K562 (cell line): ENCODE results near the gene ZKSCAN3. TPM values are rescaled to one million over a fixed set of nuclear protein-coding genes. Genes with fewer than 3 reads are reported as not detected.
A peak's percentile ranks its signal among the peaks of the same experiment; 100 is the strongest.

Experiments
- ATAC-seq: fragments of 200-7000 bp; cut with Tn5 transposase; 3 replicates; pipeline ENCODE4 v1.9.1; 2020; ENCODE audit warnings: moderate library complexity
- BruUV-seq: library from RNA; stranded (reverse); fragments of 400-500 nt; replicated peaks from 2 replicates; lab custom pipeline; 2021; lab: Mats Ljungman, UMichigan
- CTCF ChIA-PET: fragments of 300-600 bp; formaldehyde crosslinking; extraction: SDS; loops from one replicate; lab custom pipeline; 2021; ENCODE audit warnings: low intra/inter-chr PET ratio; lab: Yijun Ruan, JAX
- POLR2A ChIA-PET: fragments of 300-600, 350-650 bp; sonication (Branson Sonifier 250); formaldehyde crosslinking; extraction: SDS; loops from one replicate; lab custom pipeline; 2021; ENCODE audit warnings: antibody characterized with exemption, inconsistent platforms; lab: Yijun Ruan, JAX
- DNase-seq, 4 experiments: peaks; one replicate each; pipeline versions ENCODE4 v3.0.0 to v3.0.0-alpha.2; 2011 to 2018; ENCODE audit warnings: low spot score in 3 of 4, mixed read lengths in 3 of 4; ENCODE audit errors: extremely low read depth in 1 of 4
- FAIRE-seq: peaks from 2 replicates; lab custom pipeline; 2011; peaks lifted over from hg19 to GRCh38; lab: Jason Lieb, UNC
- H2AFZ ChIP-seq: 2 replicates; pipeline ENCODE4 v1.6.0; 2011; ENCODE audit warnings: low read depth, low read length, control low read depth, inconsistent platforms
- H3K27ac ChIP-seq: fragments of 200-600 bp; 3 replicates; pipeline ENCODE4 v1.8.0; 2011; ENCODE audit warnings: low read depth, mild to moderate bottlenecking, control low read depth, inconsistent platforms, low read length, moderate library complexity, mixed read lengths; ENCODE audit errors: extremely low read depth
- H3K27me3 ChIP-seq, 2 experiments: fragments of 300-600 bp in 1 of 2; 2 replicates in 1 of 2; 3 replicates in 1 of 2; pipeline versions ENCODE4 v1.6.0 to v1.8.0; 2011; ENCODE audit warnings: inconsistent platforms in 2 of 2, low read length in 2 of 2, mild to moderate bottlenecking in 1 of 2, mixed read lengths in 1 of 2, moderate library complexity in 1 of 2; ENCODE audit not compliant: control insufficient read depth in 2 of 2, insufficient read depth in 2 of 2
- H3K36me3 ChIP-seq: fragments of 300-600 bp; 3 replicates; pipeline ENCODE4 v1.8.0; 2011; ENCODE audit warnings: mild to moderate bottlenecking, low read length, inconsistent platforms; ENCODE audit not compliant: control insufficient read depth, insufficient read depth
- H3K4me1 ChIP-seq, 2 experiments: fragments of 200-600 bp in 1 of 2; replicated peaks in 1 of 2; 2 replicates in 1 of 2; 3 replicates in 1 of 2; pipeline versions ENCODE4 v1.5.1 to v1.8.0; 2011; ENCODE audit warnings: inconsistent platforms in 2 of 2, low read length in 2 of 2, mild to moderate bottlenecking in 1 of 2, mixed read lengths in 1 of 2, moderate library complexity in 1 of 2; ENCODE audit not compliant: control insufficient read depth in 2 of 2, insufficient read depth in 2 of 2
- H3K4me2 ChIP-seq: 2 replicates; pipeline ENCODE4 v1.6.1; 2011; ENCODE audit warnings: low read length, control low read depth, inconsistent platforms, mixed read lengths; ENCODE audit not compliant: insufficient read depth
- H3K4me3 ChIP-seq: fragments of 200-600 bp; sonication (generic), shearing (Covaris generic); 2 replicates; pipeline ENCODE4 v1.5.1; 2016; ENCODE audit warnings: control low read depth, inconsistent platforms
- H3K79me2 ChIP-seq: fragments of 200-600 bp; 3 replicates; pipeline ENCODE4 v1.8.0; 2011; ENCODE audit warnings: low read length, inconsistent platforms; ENCODE audit not compliant: control insufficient read depth, insufficient read depth
- H3K9ac ChIP-seq, 2 experiments: 2 replicates each; pipeline versions ENCODE4 v1.6.0 to v1.6.1; 2011; ENCODE audit warnings: low read depth in 2 of 2, low read length in 2 of 2, control low read depth in 1 of 2, inconsistent platforms in 1 of 2, mild to moderate bottlenecking in 1 of 2, mixed read lengths in 1 of 2; ENCODE audit not compliant: insufficient read depth in 1 of 2
- H3K9me1 ChIP-seq: one replicate; pipeline ENCODE4 v1.6.0; 2011; ENCODE audit warnings: inconsistent platforms, mild to moderate bottlenecking, low read length, moderate library complexity; ENCODE audit not compliant: control insufficient read depth, insufficient read depth
- H3K9me3 ChIP-seq: replicated peaks from 2 replicates; pipeline ENCODE4 v1.5.1; 2011; ENCODE audit warnings: low read depth, low read length, inconsistent platforms; ENCODE audit not compliant: control insufficient read depth, insufficient read depth
- H4K20me1 ChIP-seq: replicated peaks from 2 replicates; pipeline ENCODE4 v1.6.1; 2011; ENCODE audit warnings: low read length, inconsistent platforms, mixed read lengths; ENCODE audit not compliant: control insufficient read depth, insufficient read depth
- ADNP ChIP-seq: fragments of 200-800 bp; sonication (Bioruptor generic); IDR thresholded peaks from 2 replicates; pipeline ENCODE4 v1.6.1; 2016; ENCODE audit warnings: missing genetic modification characterization, missing compliant biosample characterization
- EGR1 ChIP-seq: fragments of 450-650 bp; conservative IDR thresholded peaks from 2 replicates; pipeline ENCODE4 v1.6.1; 2017; ENCODE audit warnings: mild to moderate bottlenecking
- HDGF ChIP-seq: fragments of 450-650 bp; IDR thresholded peaks from 2 replicates; pipeline ENCODE4 v1.6.1; 2016
- HIVEP1 ChIP-seq: fragments of 250-450 bp; sonication (Bioruptor Pico); IDR thresholded peaks from 2 replicates; pipeline ENCODE4 v1.4.0; 2020; ENCODE audit warnings: mild to moderate bottlenecking
- KAT8 ChIP-seq: fragments of 450-650 bp; IDR thresholded peaks from 2 replicates; pipeline ENCODE4 v1.6.1; 2016; ENCODE audit warnings: low read depth, mild to moderate bottlenecking
- NELFE ChIP-seq: IDR thresholded peaks from 2 replicates; pipeline ENCODE4 v1.6.1; 2011; ENCODE audit warnings: mild to moderate bottlenecking; ENCODE audit not compliant: insufficient read depth, insufficient read length
- NFE2L1 ChIP-seq: fragments of 450-650 bp; IDR thresholded peaks from 2 replicates; pipeline ENCODE4 v1.6.1; 2016; ENCODE audit warnings: missing genetic modification characterization, low read depth, mild to moderate bottlenecking, missing compliant biosample characterization, moderate library complexity, borderline replicate concordance
- NUFIP1 ChIP-seq: fragments of 450-650 bp; IDR thresholded peaks from 2 replicates; pipeline ENCODE4 v1.6.1; 2018; ENCODE audit not compliant: partially characterized antibody
- POU5F1 ChIP-seq: fragments of 150-350 bp; IDR thresholded peaks from 2 replicates; pipeline ENCODE4 v1.6.1; 2014; ENCODE audit warnings: borderline replicate concordance, low read length, low read depth, mild to moderate bottlenecking; ENCODE audit not compliant: partially characterized antibody
- PTBP1 ChIP-seq: fragments of 200-400 bp; formaldehyde crosslinking; IDR thresholded peaks from 2 replicates; pipeline ENCODE4 v1.6.1; 2017; ENCODE audit warnings: low read depth, low read length
- REST ChIP-seq, 2 experiments: fragments of 450-650 bp; formaldehyde crosslinking in 1 of 2; IDR thresholded peaks; 2 replicates each; pipeline versions ENCODE4 v1.4.0 to v1.6.1; 2014 to 2020; ENCODE audit warnings: mild to moderate bottlenecking in 2 of 2, borderline replicate concordance in 1 of 2, low read depth in 1 of 2
- SP1 ChIP-seq: sonication (generic); formaldehyde crosslinking; IDR thresholded peaks from 2 replicates; pipeline ENCODE4 v1.8.1; 2022; ENCODE audit warnings: mild to moderate bottlenecking, missing genetic modification reagents
- ZNF146 ChIP-seq: IDR thresholded peaks from one replicate; pipeline ENCODE4 v1.6.1; 2018; ENCODE audit warnings: missing compliant biosample characterization; ENCODE audit not compliant: unreplicated experiment
- ZNF830 ChIP-seq: fragments of 250-450 bp; sonication (Bioruptor Pico); IDR thresholded peaks from 2 replicates; pipeline ENCODE4 v1.5.0; 2021; ENCODE audit warnings: mild to moderate bottlenecking
- WGBS: fragments of 100-300 bp; shearing (Covaris generic); methylation state at CpG from one replicate; pipeline ENCODE4 v1.1.6; 2016; ENCODE audit warnings: low coverage, mixed read lengths; ENCODE audit not compliant: insufficient coverage; ENCODE audit errors: missing lambda C conversion rate; 5-methylcytosine and 5-hydroxymethylcytosine counted together
- in situ Hi-C: fragments of 300-500 bp; cut with MboI; formaldehyde crosslinking; loops from 4 replicates; pipeline ENCODE4 v1.15.0; 2018; ENCODE audit warnings: inconsistent platforms, mixed read lengths
- intact Hi-C: fragments of 100-400 bp; cut with micrococcal nuclease; formaldehyde crosslinking; loops from 2 replicates; pipeline ENCODE4 v1.14.2; 2022
- polyA plus RNA-seq, 8 experiments: library from polyadenylated mRNA; depleted of rRNA in 4 of 8; stranded (reverse) in 5 of 8; unstranded in 3 of 8; fragments of >200 nt; fragmentation: Nextera tagmentation in 2 of 8; fragmentation: Illumina TruSeq in 1 of 8; extraction: Ambion mirVana in 2 of 8; extraction: Trizol in 1 of 8; gene quantifications; 2 replicates each; pipeline versions ENCODE4 v1.2.1 to v1.2.3, GENCODE V29; 2011 to 2014; ENCODE audit warnings: inconsistent platforms in 1 of 8, missing spikeins in 1 of 8
- total RNA-seq, 7 experiments: library from RNA; depleted of rRNA in 6 of 7; stranded (reverse); fragments of >200 nt in 6 of 7; fragmentation: Illumina TruSeq in 2 of 7; extraction: Trizol in 2 of 7; gene quantifications; 2 replicates each; pipeline versions ENCODE4 v1.2.1 to v1.2.3, GENCODE V29; 2011 to 2021; ENCODE audit warnings: low replicate concordance in 1 of 7

The ZKSCAN3 gene
- total and polyA plus RNA-seq, 9 of the 15 experiments (the other 6 are each of a cell fraction or from before 2014, with no cell fraction given): 3.0 to 12.4 (median 10.2) TPM

GRCh38 chr6:28335564-28336283 is 14.0 kb upstream of the ZKSCAN3 start, which contains the start of gene ZSCAN31:
TSS of gene ZSCAN31 (minus strand) at chr6:28336148. CDS start at chr6:28329683, 6,465 bp downstream.
- Histone ChIP-seq H3K27ac (peak within 1 kb of the TSS; percentile 98), H3K9me1 (no peaks in the 10 kb centered on the region), H3K36me3 (no peaks in the 10 kb centered on the region), H2AFZ (peak within 1 kb of the TSS; percentile 61), H3K79me2 (peaks cover 37% of the 10 kb centered on the region), H3K4me2 (peak within 1 kb of the TSS; percentile 95), H3K9ac (peak within 1 kb of the TSS; percentile 96 to 99), H3K27me3 (no peaks in the 10 kb centered on the region), H3K4me3 (peak within 1 kb of the TSS; percentile 69), H3K4me1 (peaks cover 23 to 43% of the 10 kb centered on the region in 2 experiments), H3K9me3 (peaks cover 6% of the 10 kb centered on the region; the same call in 1 of the 2 replicates), H4K20me1 (no peaks in the 10 kb centered on the region)
- intact Hi-C loops: loop anchor here (1.0 to 5.0 kb wide), 6 partner anchors 19 to 528 kb away; partner anchors contain the start of genes PGBD1 and ZSCAN26
- under 1% methylated on average over 34 of the region's 35 CpGs for WGBS
- FAIRE-seq: peak; percentile 98
- BruUV-seq: no TSS peak
- POLR2A ChIA-PET: interaction anchor here (0.6 to 6.4 kb wide), 70 partner anchors 8 to 1309 kb away, joined by 3 to 80 read pairs (median 4); partner anchors contain the start of genes PGBD1, ZKSCAN3, ZKSCAN4 and ZKSCAN8
- in situ Hi-C loops: no loop called here
- DNase-seq: peak; percentile 97 to 99 (median 97)
- peak; percentile 91 for ATAC-seq
- CTCF ChIA-PET: no interaction called here
- TF ChIP-seq POU5F1 (no peak), ZNF830 (CRISPR knock-in tag) (no peak), ADNP (tag) (no peak), REST (IDR thresholded peaks at IDR 0.05; ENCODE audit: borderline replicate concordance) (no peak), REST (CRISPR knock-in tag; IDR thresholded peaks at IDR 0.05; ENCODE audit: low read depth) (peak; percentile 73; the same call in 1 of the 2 replicates), NFE2L1 (tag) (no peak), EGR1 (peak; percentile 91), NELFE (no peak), HDGF (no peak), KAT8 (no peak), NUFIP1 (no peak), ZNF146 (no peak), SP1 (CRISPR knock-in tag) (peak; percentile 95), PTBP1 (no peak), HIVEP1 (no peak; the same call in 1 of the 2 replicates)
